HG03175 (cell line): ENCODE measurements around the gene GSKIP.

Experiments
- ATAC-seq: cut with Tn5 transposase; IDR thresholded peaks from one replicate; pipeline ENCODE4 v1.9.1; 2021; ENCODE audit warnings: mild to moderate bottlenecking, moderate library complexity; ENCODE audit not compliant: unreplicated experiment

GSKIP gene

DNA sequence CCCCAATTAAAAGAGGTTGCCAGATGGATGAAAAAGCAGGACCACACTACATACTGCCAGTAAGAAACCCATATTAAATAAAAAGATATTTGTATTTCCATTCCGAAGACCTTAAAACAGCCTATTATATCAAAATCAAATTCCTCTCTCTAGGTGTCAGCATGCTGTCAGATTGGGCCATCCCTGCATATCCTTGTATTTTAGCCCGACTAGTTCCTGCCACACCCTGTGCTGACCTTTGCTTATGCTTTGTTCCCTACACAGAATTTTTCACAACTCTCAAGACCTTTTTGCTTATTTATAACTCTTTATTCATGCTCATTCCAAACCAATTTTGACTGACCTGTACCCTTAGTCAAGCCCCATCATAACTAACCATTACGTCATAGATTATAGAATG, 12.8 kb downstream of the GSKIP start:
- ATAC-seq: no peak

DNA sequence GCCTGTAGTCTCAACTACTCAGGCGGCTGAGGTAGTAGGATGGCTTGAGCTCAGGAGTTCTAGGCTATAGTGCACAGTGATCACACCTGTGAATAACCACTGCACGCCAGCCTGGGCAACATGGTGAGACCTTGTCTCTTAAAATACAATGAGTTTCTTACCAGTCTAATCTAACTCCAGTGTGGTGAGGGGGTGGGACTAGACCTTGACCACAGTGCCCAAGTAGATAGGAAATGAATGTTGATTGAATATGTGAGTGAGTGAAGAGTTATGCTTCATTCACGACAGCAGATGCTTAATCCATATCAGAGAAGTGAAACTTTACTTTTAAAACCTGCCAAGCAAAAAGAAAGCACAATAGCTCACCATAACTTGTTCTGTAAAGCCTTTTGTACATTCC, 17.4 kb downstream of the GSKIP start:
- peak; percentile 89 for ATAC-seq

DNA sequence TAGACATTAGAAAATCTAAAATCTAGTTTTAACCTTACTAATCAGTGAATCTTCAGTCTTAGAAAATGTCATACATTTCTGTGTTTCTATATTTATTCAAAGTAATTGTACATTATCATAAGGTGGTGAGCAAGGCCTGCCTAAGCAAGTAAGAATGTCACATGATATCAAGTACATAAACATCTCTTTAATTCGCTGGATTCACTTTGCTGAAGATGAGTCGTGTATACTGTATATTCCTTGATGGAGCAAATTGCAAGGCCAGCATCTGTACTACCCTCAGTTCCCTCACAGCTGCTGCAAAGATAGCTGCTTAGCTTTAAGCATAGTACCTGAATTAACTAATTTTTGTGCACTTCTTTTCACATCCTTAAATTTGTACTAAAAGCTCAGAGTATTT, 20.1 kb downstream of the GSKIP start:
- ATAC-seq: no peak

DNA sequence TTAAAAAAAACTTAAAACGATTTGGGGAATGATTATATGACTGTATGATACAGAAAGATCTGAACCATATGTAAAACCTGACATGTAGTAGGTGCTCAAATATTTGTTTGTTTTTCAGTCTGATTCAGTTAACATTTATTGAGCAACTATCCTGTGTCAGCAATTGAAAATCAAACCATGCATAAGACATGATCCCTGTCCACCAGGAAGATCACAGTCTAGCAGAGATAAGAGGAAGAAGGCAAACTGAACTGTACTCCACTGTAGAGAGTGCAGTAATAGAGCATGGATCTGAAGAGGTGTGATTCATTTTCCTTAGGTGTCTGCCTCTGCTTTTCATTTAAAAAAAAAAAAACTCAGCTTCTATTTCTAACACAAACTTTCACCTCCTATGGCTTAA, 20.7 kb downstream of the GSKIP start:
- ATAC-seq: no peak

DNA sequence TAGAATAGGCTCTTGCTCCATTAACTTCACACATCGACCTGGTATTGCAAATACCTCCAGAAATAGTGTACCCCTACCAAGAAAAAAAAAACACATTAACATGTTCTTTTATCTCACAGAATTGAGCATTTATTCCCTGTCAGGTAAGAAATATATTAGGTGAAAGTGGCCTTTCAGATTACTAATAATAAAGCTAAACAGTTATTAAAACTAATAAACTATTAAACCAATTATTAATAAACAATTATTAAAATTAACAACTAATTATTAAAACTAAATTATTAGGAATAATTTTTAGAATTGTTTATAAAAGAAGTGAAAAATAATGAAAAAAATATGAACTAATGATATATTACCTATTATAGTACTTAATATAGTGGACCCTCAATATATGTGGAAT, 21.4 kb downstream of the GSKIP start:
- no peak for ATAC-seq

DNA sequence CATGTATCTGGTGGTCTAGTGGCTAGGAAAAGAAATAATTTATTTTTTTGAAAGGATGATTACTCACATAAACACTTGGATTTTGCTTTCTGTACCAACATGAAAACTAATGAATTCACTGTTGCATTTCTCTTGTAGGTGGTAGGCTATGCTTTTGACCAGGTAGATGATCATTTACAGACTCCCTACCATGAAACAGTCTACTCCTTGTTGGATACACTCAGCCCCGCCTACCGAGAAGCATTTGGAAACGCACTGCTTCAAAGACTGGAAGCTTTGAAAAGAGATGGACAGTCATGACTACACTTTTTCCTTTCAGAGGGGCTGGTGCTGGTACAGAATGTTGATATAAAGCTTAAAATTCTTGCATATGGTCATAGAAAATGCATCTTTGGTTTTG, 22.1 kb downstream of the GSKIP start:
- ATAC-seq: no peak

DNA sequence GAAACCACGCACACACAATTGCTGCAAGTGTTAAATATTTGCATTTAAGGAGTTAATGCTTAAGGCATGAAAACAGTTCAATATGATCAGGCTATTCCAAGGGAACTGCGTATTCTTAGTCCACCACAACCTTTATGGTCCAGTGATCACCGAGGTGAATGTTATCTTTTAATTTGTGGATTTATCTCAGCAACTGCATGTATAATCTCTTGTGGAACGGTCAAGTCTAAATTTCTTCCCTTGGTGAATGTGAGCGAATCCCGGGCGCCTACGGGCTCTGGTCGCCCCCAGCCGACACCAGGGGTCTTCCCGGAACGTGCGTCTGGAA, 27.6 kb downstream of the GSKIP start:
- ATAC-seq: no peak

DNA sequence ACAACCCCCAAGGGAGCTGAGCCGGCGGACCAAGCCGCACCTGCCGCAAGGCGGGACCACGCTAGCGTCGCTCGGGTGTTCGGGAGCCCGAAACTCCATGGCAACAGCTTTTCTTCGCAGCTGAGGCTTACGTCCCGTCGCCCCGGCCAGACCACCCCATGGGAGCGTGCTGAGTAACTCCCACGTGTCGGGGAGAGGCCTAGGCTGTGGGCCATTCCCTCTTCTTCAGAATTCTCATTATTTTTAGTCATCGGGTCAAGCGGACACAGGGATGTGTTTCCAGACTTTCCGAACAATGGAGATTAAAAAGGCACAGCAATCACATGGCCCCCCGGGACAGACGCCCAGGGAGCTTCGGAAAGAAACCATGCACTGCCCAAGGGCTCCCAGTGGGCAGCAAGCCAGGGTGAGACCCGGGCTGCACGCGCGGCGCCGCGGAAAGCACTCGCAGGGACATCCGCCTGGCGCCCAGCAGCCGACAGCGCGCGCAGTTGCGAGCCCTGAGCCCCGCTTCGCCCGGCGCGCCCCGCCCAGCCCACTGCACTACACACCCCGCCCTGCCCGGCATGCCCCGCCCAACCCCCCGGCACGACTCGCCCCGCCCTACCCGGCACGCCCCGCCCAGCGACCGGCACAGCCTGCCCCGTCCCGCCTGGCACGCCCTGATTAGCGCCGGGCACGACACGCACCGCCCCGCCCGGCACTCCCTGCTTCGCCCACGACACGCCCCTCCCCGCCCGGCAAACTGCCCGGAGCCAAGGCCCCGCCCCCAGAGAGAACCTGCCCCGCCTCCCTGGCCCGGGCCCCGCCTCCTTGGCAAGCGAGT, 28.2 kb downstream of the GSKIP start:
- peak; percentile 85 for ATAC-seq

DNA sequence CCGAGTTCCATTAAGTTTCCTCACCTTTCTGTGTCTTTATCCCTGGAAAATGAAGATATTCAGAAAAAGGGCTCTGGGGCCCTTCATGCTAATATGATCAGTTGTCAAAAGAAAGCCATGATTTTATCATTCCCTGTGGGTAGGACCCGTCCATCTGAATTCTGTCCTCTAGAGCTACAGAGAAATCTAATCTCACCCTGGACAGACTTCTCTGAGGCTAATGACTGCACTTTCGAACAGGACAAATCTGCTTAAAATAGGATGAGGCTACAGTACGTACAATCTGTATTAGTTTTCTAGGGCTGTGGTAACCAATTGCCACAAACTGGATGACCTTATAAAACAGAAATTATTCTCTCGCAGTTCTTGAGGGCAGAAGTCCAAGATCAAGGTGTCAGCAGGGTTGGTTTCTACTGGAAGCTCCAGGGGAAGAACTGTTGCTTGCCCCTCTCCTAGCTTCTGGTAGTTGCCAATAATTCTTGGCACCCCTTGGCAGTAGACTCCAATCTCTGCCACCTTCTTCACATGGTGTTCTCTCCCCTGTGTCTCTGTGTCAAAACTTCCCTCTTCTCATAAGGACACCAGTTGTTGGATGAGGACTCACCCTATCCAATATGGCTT, 29.9 kb downstream of the GSKIP start:
- ATAC-seq: no peak

DNA sequence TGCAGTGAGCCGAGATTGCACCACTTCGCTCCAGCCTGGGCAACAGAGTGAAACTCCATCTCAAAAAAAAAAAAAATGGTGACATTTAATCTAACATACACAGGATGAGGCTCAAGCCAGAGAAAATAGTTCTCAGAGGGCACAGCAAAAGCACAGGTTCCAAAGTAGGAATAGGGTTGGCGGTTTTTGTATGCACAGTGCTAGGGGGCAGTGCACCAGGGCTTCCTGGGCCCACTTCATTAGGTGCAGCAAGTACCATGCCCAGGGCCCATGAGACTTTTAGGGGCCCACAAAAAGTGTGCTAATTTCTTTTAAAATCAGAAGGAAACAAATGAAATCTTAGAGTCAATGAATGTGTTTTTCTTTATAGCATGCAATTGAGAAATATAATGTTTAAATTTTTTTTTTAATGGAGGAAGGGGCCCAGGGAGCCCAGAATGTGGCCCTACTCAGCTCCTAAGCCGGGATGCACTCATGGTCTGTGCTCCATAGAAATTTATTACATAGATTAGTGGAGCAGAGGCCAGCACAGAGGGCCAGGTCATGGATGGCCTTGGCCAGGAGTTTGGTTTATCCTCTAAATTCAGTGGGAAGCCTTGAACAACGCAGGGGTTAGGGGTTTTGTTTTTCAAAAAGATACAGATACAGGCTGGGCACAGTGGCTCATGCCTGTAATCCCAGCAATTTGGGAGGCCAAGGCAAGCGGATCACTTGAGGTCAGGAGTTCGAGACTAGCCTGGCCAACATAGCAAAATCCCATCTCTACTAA, 30.9 kb downstream of the GSKIP start:
- ATAC-seq: no peak

DNA sequence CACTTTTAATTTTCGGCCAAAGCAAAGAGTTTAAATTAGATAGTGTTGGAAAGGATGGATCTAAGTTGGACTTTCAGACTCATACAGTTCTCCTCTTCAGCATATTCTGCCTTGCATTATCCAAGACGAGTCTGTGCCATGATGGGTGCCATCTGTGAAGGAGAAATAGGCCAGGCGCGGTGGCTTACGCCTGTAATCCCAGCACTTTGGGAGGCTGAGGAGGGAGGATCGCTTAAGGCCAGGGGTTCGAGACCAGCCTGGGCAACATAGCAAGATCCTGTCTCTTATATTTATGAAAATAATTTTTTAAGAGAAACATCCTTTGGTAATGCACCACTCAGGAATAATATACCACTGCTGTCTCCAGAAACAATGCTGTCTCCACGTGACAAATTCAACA, 35.1 kb downstream of the GSKIP start:
- ATAC-seq: no peak

DNA sequence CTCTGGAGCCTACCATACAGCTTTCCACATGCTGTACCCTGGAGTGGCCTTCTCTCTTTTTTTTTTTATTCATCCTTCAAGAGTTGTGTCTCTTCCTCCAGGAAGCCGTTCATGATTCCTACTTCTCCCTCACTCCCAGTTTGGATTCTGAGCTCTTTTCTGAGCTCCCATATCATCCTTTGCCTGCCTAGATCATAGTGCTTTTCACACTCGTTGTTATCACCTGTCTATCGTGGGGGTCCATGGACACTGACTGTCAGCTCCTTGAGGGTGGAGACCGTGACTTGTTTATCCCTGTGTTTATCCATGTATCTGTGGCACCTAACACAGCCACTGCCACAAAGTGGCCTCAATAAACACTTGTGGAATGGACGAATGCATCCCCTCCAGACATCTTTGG, 35.6 kb downstream of the GSKIP start:
- no peak for ATAC-seq

DNA sequence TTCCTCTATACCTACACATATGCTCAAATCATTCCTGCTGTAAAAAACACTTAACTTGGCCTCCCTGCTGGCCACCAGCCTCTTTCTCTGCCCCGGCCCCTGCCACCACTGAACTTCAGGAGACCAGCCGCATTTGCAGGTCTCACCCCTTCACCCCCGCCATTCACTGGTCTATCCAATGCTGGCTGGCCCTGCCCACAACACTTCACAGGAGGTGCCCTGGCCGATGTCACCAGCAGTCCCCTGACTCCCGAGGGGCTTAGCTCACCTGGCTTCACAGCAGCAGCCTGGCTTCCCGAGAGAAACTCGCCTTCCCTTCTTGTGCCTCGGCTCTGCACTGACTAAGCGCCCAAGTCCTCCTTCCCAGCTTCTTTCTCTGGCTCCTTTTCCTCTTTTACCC, 36.1 kb downstream of the GSKIP start:
- ATAC-seq: no peak

DNA sequence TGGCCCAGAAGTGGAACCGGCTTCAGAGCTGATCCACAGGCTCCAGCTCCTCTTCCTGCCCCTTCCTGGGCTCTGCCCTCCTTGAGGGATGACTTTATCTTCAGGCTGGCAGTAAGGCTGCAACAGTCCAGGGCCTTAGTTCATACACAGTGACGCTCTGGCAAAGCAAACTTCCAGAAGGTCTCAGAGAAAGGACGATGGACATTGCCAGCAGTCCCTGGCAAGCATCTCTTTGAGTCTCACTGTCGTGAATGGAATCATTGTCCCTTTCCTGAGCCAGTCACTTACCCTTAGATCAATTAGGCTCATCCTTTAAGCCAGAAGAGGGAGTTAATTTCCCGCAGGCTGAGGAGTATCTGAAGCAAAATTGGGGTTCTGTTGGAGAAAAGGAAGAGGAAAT, 37.2 kb downstream of the GSKIP start:
- ATAC-seq: no peak

DNA sequence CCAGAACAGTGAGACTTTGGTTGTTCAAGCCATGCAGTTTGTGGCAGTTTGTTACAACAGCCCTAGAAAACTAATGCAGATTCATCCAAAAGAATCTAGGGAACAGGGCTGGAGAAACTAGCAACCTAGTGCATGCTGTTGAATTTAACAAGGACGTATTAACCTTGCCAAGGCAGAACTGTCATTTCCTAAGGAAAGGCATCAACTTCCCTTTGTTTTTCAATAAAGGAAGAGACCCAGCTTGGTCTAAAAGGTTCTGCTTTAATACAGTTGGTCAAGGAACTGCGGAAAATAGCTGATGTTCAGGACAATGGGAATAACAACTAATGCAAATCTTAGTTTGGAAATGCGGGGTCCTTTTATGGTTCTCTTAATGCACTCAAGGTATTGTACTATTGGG, 40.1 kb downstream of the GSKIP start:
- no peak for ATAC-seq

DNA sequence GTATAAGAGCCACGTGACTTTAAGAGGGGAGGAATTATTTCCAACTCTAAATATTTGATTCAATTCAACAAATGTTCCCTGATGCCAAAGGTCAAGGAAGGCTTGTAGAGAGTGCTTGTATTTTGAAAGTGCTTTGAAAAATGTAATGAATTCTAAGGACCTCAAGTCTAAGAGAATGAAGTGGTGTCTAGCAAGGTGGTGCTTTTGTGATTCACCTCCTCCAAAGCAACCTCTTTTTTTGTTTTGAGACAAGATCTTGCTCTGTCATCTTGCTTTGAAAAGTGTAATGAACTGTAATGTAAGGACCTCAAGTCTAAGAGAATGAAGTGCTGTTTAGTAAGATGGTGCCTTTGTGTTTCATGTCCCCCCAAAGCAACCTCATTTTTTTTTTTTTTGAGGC, 42.4 kb downstream of the GSKIP start:
- ATAC-seq: no peak

DNA sequence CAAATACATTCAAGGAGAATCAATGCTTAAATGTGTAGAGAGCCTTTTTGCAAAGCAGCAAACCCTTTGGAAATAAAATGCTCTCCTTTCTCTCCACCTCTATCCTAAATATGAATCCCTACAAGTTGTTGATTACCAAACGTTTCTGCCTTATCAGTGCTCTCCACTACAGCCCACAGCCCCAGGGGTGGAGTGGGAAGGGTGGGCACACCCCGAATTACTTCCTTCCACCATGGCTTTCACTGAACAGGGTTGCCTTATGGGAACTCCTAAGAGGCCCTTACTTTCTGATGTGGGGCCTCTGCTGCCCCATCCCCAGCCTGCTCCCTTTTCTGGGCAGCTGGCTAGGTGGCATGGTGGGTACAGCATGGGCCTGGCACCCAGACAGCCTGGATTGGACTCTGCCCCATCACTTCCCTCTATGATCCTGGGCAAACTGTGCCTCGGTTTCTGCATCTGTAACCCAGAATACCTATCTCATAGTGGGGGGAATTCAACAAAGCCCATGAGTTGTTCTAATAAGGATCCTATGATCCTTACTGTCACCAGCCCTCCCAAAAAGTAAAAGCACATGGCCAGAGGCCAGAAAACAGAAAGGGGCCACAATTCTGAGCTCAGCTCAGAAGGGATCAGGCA, 44.7 kb downstream of the GSKIP start:
- no peak for ATAC-seq

DNA sequence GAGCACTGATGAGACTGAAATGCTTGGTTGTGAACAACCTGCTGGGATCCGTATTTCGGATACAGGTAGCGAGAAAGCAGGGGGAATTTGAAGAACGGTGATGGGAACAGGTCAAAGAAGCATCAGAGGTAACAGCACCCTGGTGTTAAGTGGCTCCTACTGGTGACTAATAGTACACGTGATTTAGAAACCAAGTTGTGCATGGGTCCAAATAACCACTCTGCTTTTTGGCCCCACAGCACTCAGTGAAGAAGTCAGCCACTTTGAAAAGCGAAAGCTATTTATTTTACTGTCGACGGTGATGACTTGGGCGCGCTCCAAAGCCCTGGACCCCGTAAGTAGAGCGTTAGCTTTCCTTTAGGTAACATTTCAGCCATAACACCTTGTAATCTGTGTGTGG, 45.3 kb downstream of the GSKIP start:
- no peak for ATAC-seq

DNA sequence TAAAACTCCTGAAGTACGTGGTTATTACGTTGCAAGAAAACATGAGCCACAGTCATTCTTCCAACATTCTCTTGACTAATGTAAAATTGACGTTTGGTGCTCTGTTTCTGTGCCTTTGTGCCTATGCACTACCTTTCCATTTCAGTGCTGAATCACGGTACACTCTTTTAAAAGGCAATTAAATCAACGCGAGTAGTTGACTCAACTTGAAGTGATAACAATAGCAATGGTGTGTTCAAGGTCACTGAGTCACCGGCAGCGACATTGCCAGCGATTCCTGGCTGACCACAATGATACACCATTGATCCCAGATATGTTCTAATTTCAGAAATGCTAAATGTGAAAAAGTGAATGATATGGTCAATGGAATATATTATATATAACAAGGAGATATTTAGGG, 46.4 kb downstream of the GSKIP start:
- ATAC-seq: no peak

DNA sequence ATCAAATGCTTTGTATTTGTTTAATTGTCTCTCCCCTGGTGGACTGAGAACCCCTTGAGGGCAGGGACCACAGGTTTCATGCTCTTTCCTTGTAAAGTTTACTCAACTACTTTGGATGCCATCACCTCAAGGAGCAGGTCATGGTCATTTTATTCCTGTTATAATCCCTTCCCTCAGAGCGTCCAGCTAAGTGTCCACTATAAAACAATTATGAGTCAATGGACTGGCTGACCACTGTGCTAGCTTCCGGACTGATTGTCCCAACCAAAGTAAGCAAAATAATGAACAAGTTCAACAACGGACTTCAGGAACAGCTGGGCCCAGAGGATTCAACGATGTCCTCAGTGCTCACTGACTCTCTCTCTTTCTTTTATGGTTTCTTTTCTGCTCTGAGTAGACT, 46.8 kb downstream of the GSKIP start:
- ATAC-seq: no peak

DNA sequence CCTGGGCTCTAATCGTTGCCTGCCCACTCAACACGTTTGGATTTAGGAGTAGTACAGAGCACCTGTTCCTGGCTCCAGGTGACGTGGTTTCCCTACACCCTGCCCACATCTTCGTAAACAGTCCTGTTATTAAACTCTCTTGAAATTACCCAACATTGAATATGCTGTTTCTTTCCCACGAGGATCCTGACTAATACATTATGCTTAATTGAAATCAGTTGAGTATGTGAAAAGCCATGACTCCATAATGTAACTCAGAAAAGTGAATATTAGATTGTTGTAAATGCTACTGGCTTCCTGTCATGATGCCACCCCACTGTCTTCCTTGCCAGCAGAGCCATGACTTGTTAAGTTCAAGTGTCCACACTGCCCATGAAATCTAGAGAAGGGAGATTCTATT, 50.2 kb downstream of the GSKIP start:
- no peak for ATAC-seq

DNA sequence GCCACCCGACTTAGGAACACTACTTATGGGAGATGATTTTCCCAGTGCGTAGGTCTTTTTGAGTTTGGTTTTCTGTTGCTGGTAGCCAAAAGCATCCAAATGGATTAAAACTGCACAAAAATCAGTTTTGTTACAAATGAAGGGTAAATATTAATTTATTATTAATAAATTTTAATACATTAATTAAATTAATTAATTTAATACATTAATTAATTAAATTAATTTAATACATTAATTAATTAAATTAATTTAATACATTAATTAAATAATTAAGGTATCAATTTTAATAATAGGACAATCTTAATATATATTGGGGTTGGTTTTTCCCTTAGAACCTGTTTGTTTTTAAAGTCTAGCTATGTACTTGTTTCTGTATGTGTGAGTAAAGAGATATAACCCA, 52.2 kb downstream of the GSKIP start:
- ATAC-seq: no peak
